Activated CD8-positive, alpha-beta memory T cell treated with anti-CD3 and anti-CD28 coated beads, Interleukin-2, amount 50 U/mL, for 48 hours (primary cell): ENCODE data around the gene LHFPL6.

Source experiments
- DNase-seq: peaks from one replicate; pipeline ENCODE4 v3.0.0-alpha.2; 2020

LHFPL6 gene

DNA sequence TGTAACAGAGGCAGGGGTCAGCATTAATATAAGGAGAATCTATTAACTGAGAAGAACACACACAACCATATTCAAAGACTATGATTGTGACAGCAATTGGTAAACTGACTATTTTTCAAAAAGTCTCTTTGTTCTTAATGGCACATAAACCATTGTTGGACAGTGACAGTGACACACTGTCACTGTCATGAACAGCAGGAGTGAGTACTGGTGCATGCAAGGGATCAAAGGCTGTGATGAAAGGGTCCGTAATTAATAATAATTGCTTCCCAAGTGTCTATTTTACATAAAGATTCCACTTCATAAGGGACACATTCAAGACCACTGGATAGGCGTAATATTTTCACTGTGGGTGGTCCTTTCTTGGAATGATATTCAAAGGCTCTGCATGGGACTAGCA, 50.7 kb downstream of the LHFPL6 start:
- DNase-seq = no peak

DNA sequence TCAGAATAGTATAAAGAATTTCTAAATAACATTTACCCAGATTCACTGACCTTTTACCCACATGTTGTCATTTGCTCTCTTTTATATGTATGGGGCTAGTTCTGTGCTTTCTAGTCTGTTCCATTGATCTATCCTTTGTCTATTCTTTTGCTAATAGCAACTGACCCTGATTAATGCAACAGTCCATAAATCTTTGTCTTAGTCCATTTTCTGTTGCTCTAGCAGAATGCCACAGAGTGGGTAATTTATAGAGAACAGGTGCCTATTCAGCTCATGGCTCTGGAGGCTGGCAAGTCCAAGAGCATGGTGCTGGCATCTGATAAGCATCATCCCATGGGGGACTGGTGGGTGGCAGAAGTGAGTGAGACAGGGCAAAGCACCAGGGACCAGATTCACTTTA, 52.1 kb downstream of the LHFPL6 start:
- DNase-seq = no peak

DNA sequence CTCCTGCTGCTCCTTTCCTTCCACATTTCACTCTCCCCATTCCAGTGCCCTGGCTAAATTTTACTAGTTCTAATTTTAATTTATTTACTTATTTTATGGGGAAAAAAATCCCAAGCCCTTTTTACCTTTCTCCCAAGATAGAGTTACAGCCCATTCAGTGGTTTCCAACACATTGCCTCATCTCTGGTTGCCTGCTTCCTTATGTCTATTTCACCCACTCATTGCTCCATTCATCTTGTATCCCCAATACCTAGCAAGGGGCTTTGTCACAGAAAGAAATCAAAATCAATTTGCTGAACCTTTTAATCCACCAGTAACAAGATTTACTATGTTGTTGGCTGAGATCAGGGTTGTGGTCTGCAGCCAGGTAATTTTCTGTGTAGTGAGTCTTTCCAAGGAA, 55.9 kb downstream of the LHFPL6 start:
- no peak for DNase-seq

DNA sequence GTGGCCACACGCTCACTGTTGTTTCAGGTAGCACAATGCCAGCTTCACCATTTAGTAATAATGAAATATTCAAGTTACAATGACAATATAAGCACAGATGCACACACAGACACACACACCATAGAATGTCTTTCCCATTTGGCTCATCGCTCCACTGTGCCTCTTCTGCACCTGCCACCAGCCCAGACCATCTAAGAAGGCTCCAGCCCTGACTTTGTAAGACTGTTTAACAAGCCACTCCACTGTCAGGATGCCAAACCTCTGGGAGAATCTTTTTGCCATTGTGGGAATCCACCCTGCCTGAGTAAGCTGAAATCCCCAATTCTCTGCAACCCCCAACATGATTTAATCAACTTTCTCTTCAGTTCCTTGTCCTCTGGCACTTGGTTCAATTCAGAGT, 60.6 kb downstream of the LHFPL6 start:
- DNase-seq = no peak

DNA sequence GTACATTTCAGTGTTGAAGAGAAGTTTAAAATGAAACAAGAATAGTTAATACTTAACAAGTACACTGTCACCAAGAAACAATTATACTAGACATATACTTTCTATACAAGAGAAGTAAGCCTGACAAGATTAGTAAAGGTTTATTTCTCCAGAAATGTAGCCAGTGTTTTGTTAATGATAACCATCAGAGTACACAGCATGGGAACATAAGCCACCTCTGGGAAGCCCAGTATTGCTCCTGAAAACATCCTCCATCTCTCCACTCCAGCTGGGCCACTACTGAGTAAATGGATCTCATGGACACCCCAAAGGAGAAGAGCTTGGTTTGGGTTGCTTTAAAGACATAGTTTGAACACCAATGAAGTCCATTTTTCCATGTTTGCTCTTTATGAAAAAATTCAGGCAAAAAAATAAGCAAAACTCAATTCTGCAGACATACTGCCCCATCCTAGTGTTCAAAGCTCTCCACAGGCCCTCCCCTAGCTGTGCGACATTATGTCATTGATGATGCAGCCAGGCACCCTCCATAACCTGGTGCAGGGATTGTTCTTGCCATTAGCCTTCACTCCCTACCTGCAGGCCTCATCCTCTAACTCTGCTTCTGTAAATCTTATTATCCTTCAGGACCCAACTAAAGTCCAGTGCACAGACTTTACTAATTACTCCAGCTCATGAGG, 61.9 kb downstream of the LHFPL6 start:
- no peak for DNase-seq

DNA sequence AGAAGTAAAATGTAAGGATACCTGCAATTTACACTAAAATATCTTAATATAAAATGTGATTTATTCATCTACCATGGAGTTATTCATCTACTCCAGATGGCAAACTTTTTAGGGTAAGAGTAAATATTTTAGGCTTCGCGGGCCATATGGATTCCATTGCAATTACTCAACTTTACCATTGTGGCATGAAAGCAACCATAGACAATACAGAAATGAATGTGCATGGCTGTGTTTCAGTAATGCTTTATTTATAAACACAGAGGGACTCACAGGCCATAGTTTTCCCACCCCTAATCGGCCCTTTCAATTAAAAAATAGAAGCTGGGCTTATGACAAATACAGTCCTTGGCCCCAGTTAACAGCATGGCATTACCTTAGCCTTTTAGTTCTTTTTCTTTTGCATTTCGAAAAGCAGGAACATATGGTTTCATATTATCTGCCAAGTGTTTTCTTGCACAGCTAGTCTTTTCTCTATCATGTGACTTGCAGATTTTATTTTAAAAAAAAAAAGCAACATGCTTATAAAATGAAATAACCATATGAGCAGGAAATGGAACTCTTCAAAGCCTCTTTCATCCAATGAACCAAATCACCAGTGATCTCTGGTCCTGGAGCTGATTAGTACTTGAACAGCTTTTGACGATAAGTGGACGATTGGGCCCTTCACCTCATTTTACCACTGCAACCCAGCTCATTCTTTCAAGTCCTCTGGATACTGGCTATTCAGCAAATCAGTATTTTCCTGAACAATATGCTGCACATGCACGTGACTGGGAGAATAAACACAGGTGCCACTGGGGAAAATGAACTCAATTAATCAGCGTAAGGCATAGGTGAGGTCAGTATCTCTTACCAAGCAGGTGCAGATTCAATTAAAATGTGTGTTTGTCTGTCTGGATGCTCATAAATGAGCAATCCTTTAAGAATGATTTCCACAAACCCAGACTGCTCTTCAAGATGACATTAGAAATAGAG, 63.9 kb downstream of the LHFPL6 start:
- no peak for DNase-seq

DNA sequence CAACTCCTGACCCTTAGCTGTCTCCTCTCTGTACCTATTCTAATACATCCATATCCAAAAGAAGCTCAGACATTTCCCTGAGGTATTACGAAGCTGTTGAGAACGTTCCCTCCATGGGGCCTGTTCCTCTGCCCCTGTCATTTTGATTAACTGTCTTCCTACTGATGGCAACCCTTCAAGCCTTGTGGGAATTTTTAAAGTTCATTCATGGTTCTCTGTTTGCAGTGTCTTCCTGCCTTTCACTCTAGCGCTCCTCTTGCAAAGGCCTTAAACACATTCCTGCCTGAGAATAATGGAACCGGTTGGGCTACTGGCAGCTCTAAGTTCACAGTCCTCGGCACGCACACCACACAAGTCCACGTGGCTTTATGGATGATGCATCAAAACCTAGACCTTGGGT, 66.1 kb downstream of the LHFPL6 start:
- DNase-seq = no peak

DNA sequence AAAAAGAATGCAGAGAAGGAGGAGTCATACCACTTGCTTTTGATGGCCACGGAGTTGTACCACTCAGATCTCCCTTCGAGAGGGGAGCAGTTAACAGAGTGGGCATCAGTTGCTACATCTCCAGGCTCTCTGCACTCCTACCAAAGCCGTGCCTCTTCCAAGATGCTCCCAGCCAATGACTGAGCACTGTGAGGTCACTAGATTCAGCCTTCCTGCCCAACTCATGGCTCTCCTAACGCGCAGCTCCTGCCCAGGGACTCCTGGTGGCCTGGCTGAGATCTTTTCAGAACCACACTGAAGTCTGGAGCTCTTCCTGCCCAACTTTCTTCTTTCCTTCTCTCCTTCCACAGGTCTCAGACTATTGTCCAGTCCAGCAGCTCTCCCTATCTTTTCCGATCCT, 66.7 kb downstream of the LHFPL6 start:
- no peak for DNase-seq

DNA sequence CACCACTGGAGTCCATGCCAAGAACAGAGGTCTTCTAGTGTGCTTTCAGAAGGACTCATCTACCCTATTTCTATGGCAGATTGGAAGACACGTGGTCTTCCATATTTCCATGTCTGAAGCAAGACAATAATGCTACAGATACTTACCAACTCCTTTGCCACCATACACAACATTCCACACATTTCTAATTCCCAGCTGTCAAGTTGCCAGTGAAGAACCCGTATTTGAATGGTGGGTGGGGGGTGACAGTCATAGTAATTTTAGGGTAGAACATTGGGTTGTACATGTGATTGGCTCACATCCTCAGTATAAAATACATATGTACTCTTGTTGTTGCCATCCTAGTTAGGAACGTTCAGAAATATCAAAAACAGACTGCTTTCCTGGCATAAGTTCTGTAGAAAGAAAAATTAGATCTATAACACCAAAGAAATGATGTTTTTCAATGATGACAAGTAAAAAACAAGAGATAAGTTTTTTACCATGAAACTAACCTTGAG, 69.3 kb downstream of the LHFPL6 start:
- no peak for DNase-seq

DNA sequence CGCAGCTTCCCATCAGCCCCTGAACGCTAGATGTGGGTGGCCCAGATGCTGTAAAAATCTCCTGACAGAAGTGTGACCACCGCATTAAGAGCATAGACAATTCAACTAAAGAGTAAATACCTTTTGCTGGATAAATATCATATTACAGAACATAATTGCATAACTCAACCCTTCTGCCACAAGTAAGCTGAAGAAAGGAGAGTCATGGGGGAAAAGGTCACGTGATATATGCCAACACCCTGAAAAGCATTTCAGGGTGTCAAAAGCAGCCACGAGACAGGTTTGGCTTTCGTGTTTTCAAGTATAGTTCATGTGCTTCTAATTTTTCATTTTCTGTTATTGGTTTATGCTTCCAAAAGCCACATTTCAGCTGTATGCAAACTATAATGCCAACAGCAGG, 71.3 kb downstream of the LHFPL6 start:
- DNase-seq = no peak

DNA sequence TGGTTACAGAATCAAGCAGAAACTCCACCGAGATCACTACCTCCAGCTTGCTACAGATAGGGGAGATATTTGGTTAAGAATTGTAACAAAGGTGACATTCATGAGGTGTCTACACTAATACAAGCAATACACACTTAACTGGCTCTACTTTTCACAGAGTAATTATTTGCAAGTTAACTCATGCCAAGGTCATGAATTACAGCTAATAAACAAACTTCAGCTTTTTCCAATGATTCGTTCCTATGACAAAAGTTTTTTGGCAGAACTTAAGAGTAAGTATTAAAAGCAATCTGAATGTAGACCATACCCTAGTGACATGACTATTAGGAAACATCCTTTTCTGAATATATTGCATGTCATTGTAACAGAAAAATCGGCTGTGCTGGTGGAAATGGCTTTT, 72.1 kb downstream of the LHFPL6 start:
- no peak for DNase-seq

DNA sequence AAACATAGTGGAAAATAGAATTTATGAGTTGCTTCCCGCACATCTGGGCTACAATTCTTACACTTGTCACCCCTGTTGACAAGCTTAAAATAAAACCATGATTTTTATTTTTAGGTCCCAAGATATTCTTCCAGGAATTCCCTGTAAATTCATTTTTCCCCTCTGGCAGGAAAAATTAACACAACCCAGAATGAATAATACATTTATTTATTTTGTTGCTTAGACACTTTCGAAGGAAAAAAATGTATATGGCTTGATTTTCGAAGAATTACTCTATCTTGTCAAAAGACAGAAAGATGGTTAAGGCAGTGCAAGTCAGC, 74.4 kb downstream of the LHFPL6 start:
- DNase-seq = no peak

DNA sequence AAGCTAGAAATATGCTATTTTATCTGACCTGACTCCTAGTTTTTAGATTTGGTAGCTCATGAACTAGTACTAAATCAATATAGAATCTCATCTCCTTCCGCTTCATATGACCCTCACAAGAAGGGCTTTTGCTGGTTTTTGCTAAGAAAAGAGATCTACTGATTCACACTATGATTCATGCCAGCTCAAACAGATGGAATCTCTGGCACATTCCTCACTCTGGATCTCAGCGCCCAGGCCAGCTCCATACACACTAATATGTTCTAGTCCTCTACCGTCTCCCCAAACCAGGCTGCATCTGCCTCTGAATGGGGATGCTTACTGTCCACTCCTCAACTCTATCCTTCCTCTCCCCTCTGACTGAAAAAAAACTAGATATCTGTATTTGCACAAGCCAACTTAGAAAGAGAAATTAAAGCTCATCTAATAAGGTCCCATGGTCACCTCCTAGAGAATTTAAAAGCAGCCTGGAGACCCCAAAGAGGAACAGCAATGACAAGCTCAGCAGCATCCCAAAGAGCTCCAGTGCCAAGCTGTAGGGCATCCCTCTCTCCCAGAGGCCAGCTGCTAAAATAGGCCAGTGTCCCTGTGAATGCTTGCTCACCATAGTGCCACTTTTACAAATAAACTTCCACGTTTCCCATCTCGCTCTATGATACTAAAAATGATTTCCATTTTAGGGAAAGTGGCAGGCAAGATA, 74.9 kb downstream of the LHFPL6 start:
- no peak for DNase-seq

DNA sequence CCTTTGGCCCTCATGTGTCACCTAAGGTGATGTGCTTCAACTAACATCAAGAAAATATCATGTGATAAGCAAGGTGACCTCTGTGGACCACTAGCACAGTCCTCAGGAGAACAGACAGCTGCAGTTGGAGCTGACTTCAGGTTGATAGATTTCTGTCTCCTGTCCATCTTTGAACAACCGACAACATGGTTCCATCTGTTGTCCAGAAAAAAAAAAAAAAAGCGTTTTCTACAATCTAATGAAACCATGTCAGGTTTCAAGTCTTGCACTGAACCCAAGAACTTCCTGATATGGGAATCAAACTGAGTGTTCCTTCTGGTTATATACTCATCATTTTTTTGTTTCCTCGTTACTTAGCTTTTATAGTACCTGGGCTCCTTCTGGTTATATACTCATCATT, 75.7 kb downstream of the LHFPL6 start:
- no peak for DNase-seq

DNA sequence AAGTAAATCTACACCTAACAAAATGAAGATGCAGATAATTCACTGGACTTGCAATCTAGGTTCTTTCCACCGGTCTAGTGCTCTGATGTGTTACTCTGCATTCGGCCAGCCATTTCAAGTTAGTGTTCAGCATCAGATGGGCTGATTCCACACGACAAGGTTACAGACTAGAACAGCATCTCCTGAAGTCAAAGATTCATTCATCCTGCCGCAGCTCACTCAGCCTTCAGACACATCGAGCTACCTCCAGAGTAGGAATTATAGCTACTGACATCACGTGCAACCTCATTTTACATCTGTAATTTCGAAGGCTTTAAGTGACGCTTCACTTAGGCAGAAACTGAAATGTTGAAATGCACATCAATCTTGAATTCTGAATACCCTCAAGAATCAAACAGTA, 76.5 kb downstream of the LHFPL6 start:
- no peak for DNase-seq

DNA sequence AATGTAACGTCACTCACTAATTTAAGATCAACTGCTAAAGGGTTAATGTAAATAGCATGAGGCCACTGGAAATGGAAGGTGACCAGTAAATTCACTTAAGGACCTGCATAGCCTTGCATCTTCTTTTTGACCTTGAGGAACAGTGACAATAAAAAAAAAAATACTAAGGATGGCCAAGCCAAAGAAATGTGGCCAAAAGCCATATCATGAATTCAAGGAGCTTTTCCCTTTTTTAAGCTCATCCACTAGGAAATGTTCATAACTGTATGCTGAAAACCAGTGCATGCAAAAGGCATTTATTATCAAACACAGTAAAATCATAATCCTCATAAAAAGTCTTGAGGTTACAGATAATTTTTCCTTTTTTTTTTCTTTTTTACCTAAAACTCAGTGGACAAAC, 77.5 kb downstream of the LHFPL6 start:
- no peak for DNase-seq

DNA sequence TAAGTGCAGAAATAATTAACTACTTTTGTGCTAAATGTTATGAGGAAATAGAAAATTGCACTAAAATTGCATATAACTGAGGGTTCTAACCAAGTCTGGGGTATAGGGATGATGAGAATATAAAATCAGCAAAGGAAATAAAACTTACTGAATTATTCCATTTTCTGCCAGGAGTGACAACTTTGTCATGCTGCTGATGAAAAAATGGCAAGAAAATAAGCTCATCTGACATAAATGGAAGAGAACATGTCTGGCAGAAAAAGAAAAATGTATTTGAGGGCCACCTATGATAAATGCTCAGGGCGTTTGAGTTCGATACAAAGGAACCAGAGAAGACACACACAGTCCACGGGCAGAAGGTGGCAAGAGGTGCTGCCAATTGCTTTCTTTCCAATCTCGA, 78.2 kb downstream of the LHFPL6 start:
- DNase-seq = no peak

DNA sequence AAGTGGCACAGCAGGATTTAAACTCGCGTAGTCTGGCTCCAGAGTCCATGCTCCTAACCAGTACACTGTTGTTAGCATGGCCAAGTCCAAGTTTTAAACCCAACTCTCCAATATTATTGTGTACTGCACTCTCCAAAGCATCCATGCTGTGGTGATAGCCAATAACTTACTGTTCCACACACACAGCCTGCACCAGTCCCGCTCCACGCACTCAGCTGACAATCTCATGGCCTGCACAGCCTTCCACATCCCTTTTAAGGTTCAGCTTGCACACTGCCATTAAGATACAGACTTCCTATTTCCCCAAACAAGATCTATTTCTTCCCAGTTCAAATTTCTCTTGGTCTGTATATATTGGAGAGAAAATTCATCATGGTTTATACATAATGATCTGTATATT, 80.7 kb downstream of the LHFPL6 start:
- no peak for DNase-seq

DNA sequence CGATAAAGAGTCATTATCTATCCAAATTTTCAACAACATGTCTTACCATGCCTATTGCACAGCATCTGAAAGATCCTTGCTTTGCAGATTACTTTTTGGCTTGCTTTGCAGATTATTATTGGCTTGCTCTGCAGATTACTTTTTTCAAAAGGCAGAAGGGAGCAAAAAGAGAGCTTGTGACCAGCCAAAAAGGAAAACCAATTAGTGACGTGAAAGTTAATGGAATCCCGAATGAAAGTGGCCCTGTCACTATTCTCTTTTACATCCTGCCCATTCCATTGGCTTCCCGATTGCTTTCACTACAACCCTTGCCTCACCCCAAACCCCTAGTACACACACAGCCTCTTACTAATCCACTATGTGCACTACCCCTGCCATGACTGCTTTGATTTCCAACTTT, 81.3 kb downstream of the LHFPL6 start:
- no peak for DNase-seq

DNA sequence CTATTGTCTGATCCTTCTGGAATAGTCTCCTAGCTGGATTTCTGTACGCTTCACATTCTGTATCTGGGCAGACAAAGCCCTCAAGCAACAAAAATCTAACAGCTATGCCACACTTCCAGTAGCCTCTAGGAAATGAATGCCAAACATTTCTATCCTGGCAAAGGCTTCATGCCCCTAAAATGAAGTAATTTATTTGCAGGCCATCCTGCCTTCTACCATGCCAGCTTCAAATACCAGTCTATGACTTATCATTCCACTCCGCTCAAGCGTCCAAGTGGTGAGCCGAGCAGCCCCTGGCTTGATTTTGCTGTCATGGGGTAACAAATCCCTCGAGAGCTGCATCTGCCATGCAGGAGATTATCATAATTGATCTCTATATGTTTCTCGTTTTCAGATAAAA, 86.9 kb downstream of the LHFPL6 start:
- no peak for DNase-seq

DNA sequence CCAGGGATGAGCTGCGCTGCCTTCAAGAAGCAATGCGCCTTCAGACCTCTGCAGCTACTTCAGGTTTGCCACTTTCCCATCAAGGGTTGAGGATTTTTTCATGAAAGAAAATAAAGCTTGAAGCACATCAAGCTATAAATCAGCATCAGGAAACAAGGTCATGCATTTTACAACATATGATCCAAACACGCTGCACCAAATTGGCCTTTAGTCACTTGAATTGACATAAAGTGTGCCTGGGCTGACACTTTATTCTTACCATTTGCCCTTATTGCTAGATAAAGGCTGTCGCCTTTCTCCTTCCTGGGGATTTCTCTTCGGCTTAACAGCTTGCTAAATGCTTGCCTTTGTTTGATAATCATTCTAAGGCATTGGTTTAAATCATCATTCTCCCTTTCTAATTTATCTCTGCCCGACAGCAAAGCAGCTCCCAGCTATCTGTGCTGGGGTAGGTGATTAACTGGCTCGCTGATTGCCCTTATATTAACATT, 87.7 kb downstream of the LHFPL6 start:
- no peak for DNase-seq

DNA sequence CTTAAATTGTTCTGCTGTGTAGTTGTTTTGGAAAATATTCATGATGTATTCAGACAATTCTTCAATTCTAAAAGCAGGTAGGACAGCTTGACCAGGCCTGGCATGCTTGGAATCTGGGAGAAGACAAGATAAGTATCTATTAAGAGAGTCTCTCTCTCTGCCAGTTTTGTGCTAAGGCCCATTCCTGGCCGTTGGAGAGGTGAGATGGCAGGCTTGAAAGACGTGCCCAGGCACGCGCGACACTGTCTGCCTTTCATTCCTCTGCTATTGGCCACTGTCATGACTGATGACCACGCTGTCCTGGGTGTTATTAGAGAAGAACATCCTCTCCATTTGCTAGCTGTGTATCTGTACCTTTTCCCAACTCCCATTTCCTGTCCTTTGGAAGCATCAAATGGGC, 90.3 kb downstream of the LHFPL6 start:
- no peak for DNase-seq

DNA sequence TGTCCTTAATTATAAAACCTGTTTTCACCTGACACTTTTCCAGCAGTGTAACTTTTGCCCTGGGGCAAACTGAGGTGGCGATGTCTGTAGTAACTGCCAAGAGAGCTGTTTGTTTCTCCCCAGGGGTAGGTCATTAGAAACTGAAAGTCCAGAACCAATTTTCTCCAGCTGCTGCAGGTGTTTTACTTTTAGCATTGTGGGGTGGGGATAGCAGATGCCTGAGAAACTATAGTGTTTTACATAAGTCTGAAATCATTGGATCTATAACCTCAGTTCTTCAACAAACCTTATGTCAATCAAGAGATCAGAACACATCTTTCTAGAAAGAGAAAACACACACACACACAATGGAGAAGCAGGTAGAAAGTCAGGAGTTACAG, 92.7 kb downstream of the LHFPL6 start:
- DNase-seq = no peak
